HG03025 (cell line): ENCODE results near the gene COMT.

Experiments used
- ATAC-seq: cut with Tn5 transposase; IDR thresholded peaks from one replicate; pipeline ENCODE4 v1.9.1; 2021; ENCODE audit warnings: mild to moderate bottlenecking, moderate library complexity; ENCODE audit not compliant: unreplicated experiment, low FRiP score

COMT gene

GRCh38 chr22:19955241-19956128, 13.9 kb downstream of the COMT start:
- ATAC-seq = no peak

- ATAC-seq = no peak
These were observed 15.9 kb downstream of the COMT start for GRCh38 chr22:19957445-19957844.

- no peak for ATAC-seq
These were observed 16.8 kb downstream of the COMT start for GRCh38 chr22:19958083-19959042.

- no peak for ATAC-seq
These were observed 17.5 kb downstream of the COMT start for GRCh38 chr22:19959043-19959586.

- no peak for ATAC-seq
These were observed 18.3 kb downstream of the COMT start for GRCh38 chr22:19959587-19960490.

- ATAC-seq = no peak
These were observed 19.1 kb downstream of the COMT start for GRCh38 chr22:19960491-19961200.

GRCh38 chr22:19961201-19961580, 19.6 kb downstream of the COMT start:
- no peak for ATAC-seq

GRCh38 chr22:19961868-19962245, 20.3 kb downstream of the COMT start:
- no peak for ATAC-seq

GRCh38 chr22:19962246-19962908, 20.8 kb downstream of the COMT start:
- no peak for ATAC-seq

- ATAC-seq = no peak
These were observed 21.6 kb downstream of the COMT start for GRCh38 chr22:19962909-19963806.

GRCh38 chr22:19963863-19964642, 22.5 kb downstream of the COMT start:
- ATAC-seq = no peak

GRCh38 chr22:19964701-19965386, 23.3 kb downstream of the COMT start:
- ATAC-seq = no peak

- ATAC-seq = no peak
These were observed 24.5 kb downstream of the COMT start for GRCh38 chr22:19965771-19966709.

GRCh38 chr22:19966908-19967750, 25.6 kb downstream of the COMT start:
- no peak for ATAC-seq
